ENCODE data around the gene PKM.
A peak's percentile ranks its signal among the peaks of the same experiment; 100 is the strongest.

Gene PKM

DNA sequence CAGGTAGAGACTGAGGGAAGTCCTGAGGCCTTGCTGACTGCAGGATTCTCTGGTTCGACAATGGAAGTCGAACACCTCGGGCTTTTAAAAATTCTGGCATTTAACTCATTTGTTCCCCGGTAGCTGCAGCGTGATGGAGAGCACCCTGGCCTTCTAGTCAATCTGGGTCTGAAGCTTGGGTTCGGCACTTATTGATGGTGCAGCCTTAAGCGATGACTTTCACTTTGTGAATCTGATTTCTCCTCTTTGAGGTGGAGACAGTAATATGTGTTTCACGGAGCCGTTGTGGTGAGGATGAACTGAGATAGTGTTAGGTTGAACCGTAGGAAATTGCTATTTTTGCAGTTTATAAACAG lies 42.0 kb upstream of the PKM start:
- H3K27ac ChIP-seq, result no peak overlapping the region; the same call in 1 of the 2 replicates
- H3K36me3 ChIP-seq (ENCODE audit: insufficient read depth), result no peaks in the 10 kb centered on the region
- TF ChIP-seq, protein P1, sequence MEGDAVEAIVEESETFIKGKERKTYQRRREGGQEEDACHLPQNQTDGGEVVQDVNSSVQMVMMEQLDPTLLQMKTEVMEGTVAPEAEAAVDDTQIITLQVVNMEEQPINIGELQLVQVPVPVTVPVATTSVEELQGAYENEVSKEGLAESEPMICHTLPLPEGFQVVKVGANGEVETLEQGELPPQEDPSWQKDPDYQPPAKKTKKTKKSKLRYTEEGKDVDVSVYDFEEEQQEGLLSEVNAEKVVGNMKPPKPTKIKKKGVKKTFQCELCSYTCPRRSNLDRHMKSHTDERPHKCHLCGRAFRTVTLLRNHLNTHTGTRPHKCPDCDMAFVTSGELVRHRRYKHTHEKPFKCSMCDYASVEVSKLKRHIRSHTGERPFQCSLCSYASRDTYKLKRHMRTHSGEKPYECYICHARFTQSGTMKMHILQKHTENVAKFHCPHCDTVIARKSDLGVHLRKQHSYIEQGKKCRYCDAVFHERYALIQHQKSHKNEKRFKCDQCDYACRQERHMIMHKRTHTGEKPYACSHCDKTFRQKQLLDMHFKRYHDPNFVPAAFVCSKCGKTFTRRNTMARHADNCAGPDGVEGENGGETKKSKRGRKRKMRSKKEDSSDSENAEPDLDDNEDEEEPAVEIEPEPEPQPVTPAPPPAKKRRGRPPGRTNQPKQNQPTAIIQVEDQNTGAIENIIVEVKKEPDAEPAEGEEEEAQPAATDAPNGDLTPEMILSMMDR (conservative IDR thresholded peaks at IDR 0.05; ENCODE audit: low read depth, low read length), result peak; percentile 11; the same call in 1 of the 2 replicates
- no peaks in the 10 kb centered on the region for H3K27me3 ChIP-seq (ENCODE audit: insufficient read depth, low read depth)
- peak overlapping the region; percentile 71 for H2AFZ ChIP-seq (ENCODE audit: low read depth)
- peaks cover 20% of the 10 kb centered on the region for H3K4me1 ChIP-seq (ENCODE audit: low read depth, poor library complexity, severe bottlenecking)
- no peaks in the 10 kb centered on the region for H4K20me1 ChIP-seq (ENCODE audit: insufficient read depth)
- H3K4me3 ChIP-seq (IDR thresholded peaks at IDR 0.05; ENCODE audit: insufficient read depth, low read depth, low read length), result no peak overlapping the region
- H3K9ac ChIP-seq, result peak overlapping the region; percentile 12; the same call in 1 of the 2 replicates
- peak overlapping the region; percentile 36; the same call in 1 of the 2 replicates for H3K4me2 ChIP-seq
- H3K79me2 ChIP-seq (ENCODE audit: insufficient read depth, low read depth), result peaks cover 15% of the 10 kb centered on the region; the same call in 1 of the 2 replicates

DNA sequence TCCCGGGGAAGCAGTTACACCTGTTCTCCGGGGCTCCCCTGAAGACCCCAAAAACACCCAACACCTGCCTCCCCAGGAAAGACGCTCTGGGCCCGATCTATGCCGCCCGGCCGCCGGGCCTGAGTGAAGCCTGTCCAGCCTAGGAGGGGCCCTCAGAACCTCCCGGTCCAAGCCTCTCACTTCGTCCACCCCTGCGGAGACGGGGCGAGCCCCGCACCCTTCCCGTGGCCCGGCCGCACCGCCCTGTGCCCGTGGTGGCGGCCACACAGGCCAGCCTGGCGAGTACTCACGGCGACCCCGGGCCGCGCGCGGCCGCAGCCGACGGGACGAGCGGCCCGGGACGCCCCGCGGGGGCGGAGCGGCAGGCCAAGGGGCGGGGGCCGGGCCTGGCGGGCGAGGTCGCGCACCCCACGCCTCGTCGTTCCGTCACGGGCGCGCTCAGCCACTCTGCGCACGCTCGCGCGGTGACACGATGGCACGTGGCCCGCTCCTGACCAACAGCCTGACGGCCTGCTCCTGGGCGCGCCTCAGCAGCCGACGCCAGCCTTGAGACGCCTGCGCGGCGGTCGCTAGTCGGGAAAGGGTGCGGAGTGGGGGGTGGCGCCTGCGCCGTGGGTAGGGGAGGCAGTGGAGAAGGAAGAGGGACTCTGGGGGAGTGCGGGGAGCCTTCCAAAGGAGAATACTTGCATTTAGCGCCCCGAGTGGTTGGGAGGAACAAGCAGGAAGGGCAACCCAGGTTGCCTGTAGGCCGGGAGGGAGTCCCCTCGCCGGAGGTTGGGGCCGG lies 41.4 kb upstream of the PKM start, which contains the start of gene PARP6:
TSS of gene PARP6 (minus strand) at position 342 of the 784 bp plus-strand sequence. CDS start 5,077 bp downstream, outside the sequence.
- peaks cover 15% of the 10 kb centered on the region; the same call in 1 of the 2 replicates for H3K79me2 ChIP-seq (ENCODE audit: insufficient read depth, low read depth)
- TF ChIP-seq, protein P1 (conservative IDR thresholded peaks at IDR 0.05; ENCODE audit: low read depth, low read length), result peak; percentile 51
- peaks cover 20% of the 10 kb centered on the region for H3K4me1 ChIP-seq (ENCODE audit: low read depth, poor library complexity, severe bottlenecking)
- peak within 1 kb of the TSS; percentile 71 for H2AFZ ChIP-seq (ENCODE audit: low read depth)
- peak within 1 kb of the TSS; percentile 68 for H3K9ac ChIP-seq
- H3K36me3 ChIP-seq (ENCODE audit: insufficient read depth), result no peaks in the 10 kb centered on the region
- peak within 1 kb of the TSS; percentile 20; the same call in 1 of the 2 replicates for H3K27ac ChIP-seq
- peak within 1 kb of the TSS; percentile 89 for H3K4me2 ChIP-seq
- no peaks in the 10 kb centered on the region for H4K20me1 ChIP-seq (ENCODE audit: insufficient read depth)
- H3K27me3 ChIP-seq (ENCODE audit: insufficient read depth, low read depth), result no peaks in the 10 kb centered on the region
- no peak within 1 kb of the TSS for H3K4me3 ChIP-seq (IDR thresholded peaks at IDR 0.05; ENCODE audit: insufficient read depth, low read depth, low read length)

DNA sequence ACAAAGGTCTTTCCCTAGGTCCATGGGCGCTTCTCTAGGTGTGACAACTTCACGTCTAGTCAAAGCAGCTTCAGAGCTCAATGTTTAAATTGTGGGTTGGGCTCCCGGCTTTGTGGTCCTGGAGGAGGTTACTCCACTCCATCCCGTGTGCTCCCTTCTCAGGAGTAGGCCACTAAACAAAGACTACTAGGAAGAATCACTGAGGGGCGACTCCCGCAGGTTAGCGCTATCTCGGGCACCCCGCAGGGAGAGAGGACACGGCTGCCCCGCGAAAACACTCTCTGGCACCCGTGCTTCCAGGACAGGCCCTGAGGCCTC lies 40.9 kb upstream of the PKM start:
- H2AFZ ChIP-seq (ENCODE audit: low read depth), result peak overlapping the region; percentile 64; the same call in 1 of the 2 replicates
- no peaks in the 10 kb centered on the region for H3K27me3 ChIP-seq (ENCODE audit: insufficient read depth, low read depth)
- no peak overlapping the region for H3K4me3 ChIP-seq (IDR thresholded peaks at IDR 0.05; ENCODE audit: insufficient read depth, low read depth, low read length)
- H4K20me1 ChIP-seq (ENCODE audit: insufficient read depth), result no peaks in the 10 kb centered on the region
- H3K36me3 ChIP-seq (ENCODE audit: insufficient read depth), result no peaks in the 10 kb centered on the region
- peaks cover 20% of the 10 kb centered on the region for H3K4me1 ChIP-seq (ENCODE audit: low read depth, poor library complexity, severe bottlenecking)
- H3K9ac ChIP-seq, result peak overlapping the region; percentile 68
- H3K4me2 ChIP-seq, result peak overlapping the region; percentile 89
- H3K79me2 ChIP-seq (ENCODE audit: insufficient read depth, low read depth), result peaks cover 15% of the 10 kb centered on the region; the same call in 1 of the 2 replicates
- peak overlapping the region; percentile 20; the same call in 1 of the 2 replicates for H3K27ac ChIP-seq
- TF ChIP-seq, protein P1 (conservative IDR thresholded peaks at IDR 0.05; ENCODE audit: low read depth, low read length), result no peak

DNA sequence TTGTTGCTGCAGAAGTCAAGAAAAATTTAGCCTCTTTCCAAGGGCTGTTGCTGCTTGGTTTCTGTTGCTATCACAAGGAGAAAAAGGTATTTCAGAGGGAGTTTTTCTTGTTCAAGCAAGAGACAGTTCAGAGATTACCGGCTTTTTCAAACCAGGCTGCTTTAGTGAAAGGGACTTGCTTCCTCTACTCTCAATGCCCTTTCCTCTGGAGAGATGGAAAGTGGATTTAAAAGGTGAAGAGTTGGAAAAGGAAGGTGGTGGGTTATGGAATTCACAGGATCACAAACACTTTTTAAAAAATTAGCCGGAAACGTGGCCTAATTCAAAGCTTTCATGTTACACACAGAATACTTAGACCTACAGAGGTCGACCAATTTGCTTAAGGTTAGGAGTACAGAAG lies 40.2 kb upstream of the PKM start:
- Histone ChIP-seq H3K27me3 (ENCODE audit: insufficient read depth, low read depth) (no peaks in the 10 kb centered on the region), H4K20me1 (ENCODE audit: insufficient read depth) (no peaks in the 10 kb centered on the region), H3K4me1 (ENCODE audit: low read depth, poor library complexity, severe bottlenecking) (peaks cover 20% of the 10 kb centered on the region), H3K4me2 (peak overlapping the region; percentile 89), H3K36me3 (ENCODE audit: insufficient read depth) (no peaks in the 10 kb centered on the region; the same call in 1 of the 2 replicates), H2AFZ (ENCODE audit: low read depth) (no peak overlapping the region), H3K4me3 (IDR thresholded peaks at IDR 0.05; ENCODE audit: insufficient read depth, low read depth, low read length) (no peak overlapping the region), H3K27ac (no peak overlapping the region), H3K9ac (no peak overlapping the region), H3K79me2 (ENCODE audit: insufficient read depth, low read depth) (peaks cover 15% of the 10 kb centered on the region; the same call in 1 of the 2 replicates)
- TF ChIP-seq, protein P1 (conservative IDR thresholded peaks at IDR 0.05; ENCODE audit: low read depth, low read length), result no peak

Data from KMS-11 (cell line).